HG03039 (cell line): ENCODE measurements around the gene PDZD7.

Experiments
- ATAC-seq: cut with Tn5 transposase; IDR thresholded peaks from one replicate; pipeline ENCODE4 v1.9.1; 2021; ENCODE audit warnings: mild to moderate bottlenecking, moderate library complexity; ENCODE audit not compliant: unreplicated experiment

The PDZD7 gene

DNA sequence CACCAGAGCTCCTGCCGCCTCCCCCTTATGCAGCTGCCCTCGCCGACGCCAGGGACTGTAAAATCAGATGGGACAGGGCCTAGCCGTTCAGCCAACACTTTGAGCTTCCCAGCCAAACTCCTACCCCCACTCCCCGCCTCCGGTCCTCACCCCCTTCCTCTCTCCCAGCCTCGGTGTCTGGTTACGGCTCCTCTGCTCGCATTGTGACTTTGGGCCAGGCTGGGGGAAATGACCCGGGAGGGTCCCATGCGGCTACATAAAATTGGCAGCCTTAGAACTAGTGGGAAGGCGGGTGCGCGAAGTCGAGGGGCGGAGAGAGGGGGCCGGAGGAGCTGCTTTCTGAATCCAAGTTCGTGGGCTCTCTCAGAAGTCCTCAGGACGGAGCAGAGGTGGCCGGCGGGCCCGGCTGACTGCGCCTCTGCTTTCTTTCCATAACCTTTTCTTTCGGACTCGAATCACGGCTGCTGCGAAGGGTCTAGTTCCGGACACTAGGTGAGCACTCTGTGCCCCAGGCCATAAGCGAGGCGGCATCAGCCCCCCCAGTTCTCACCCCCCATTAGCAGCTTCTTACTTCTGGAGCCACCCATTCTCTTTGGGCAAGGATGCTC is 30.8 kb upstream of the PDZD7 start, which contains the start of gene KAZALD1:
Gene KAZALD1, plus strand, starts transcription at position 366 of the 608 bp plus-strand sequence. CDS start 604 bp downstream, outside the sequence.
- no peak for ATAC-seq

- ATAC-seq, result peak; percentile 50
These were observed 30.2 kb upstream of the PDZD7 start for GRCh38 chr10:101060951-101061623.

DNA sequence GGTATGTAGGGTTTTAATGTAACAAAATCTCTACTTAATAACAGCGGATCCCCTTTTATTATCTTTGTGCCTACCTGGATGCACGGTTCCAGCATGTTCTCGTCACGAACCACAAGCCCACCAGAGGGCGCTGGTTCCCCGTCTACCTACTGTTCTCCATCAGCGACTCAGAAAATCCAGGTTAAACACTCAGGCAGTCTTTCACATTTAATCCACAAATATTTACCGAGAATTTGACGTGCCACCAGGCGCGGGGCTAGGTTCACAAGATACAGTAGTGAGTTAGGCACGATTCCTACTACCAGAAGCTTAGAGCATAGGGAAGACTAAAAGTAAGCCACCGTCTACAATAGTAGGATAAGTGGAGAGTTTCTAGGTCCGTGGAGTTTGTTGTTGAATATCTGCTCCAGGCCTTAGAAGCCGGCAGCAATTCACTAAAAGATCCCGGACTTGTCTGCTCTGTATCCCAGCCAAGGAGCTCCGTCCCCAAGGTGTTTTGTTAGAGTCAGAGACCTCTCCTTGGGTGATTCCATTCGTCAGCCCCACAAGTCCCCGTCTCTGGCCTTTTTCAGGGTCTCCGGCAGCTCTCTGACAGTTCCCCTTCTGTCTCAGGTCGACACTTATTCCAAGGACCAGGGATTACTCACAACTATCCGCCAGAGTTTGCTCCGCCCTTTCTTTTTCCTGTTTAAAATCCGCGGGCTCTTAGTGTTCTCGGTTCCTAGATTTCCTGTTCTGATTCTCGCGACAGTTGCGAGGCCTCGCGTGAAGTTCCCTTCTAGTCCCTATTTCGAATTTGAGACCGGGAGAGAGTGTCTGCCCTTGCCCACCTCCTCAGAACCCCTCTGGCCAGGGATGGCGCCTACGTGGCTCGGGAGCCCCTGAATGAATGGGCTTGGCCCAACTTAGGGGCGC is 29.4 kb upstream of the PDZD7 start:
- peak; percentile 34 for ATAC-seq

DNA sequence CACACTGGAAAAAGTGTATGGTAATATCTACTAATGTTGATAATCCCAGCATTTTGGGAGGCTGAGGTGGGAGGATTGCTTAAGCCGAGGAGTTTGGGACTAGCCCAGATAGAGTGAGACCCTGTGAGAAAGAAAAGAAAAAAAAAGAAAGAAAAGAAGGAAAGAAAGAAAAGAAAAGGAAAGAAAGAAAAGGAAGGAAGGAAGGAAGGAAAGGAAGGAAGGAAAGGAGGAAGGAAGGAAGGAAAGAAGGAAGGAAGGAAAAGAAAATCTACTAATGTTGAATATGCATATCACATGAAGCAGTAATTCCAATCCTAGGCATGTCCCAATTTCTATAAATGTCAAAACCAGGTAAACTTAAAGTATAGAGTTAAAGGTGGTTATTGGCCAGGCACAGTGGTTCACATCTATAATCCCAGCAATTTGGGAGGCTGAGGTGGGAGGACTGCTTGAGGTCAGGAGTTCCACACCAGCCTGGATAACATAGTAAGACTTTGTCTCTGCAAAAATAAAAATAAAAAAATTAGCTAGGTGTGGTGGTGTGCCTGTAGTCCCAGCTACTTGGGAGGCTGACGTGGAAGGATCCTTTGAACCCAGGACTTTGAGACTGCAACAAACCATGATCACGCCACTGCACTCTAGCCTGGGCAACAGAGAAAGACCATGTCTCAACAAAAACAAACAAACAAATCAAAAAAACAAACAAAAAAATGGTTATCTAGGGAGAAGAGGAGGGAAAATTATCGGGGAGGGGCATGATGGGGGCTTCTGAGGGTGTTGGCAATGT is 25.6 kb upstream of the PDZD7 start:
- ATAC-seq, result no peak

DNA sequence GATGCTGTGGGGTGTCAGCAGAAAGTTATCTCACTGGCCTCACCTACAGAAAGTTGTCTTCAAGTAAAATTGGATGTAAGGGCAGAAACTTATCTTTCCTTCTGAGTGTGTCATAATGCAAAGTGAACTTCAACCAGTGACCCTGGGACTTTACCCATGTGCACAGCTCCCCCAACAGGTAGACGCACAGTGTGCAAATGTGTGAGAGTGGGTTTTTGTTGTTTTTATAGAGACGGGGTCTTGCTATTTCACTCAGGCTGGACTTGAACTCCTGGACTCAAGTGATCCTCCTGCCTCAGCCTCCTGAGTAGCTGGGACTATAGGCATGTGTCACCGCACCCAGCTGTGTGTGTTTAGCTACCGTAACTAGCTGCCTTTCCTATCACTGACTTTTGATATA is 24.5 kb upstream of the PDZD7 start:
- no peak for ATAC-seq

DNA sequence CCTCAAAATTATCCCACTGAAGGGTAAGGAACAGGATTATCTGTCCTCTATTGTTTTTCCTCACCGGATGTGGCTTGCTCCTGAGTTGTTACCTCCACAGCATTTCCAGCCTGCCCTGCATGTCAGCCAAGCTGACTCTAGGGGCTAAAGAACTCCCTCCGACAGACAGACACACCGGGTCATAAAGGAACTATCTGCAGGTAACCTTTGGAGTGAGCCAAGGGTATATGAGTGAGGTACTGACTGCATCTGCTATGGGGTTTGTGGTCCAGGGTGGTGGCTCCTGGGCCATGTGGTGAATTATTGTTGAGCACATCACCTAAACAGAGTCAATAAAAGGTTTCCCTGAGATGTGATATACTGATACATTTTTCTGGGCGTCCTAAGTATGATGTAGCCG is 23.9 kb upstream of the PDZD7 start:
- ATAC-seq, result no peak

DNA sequence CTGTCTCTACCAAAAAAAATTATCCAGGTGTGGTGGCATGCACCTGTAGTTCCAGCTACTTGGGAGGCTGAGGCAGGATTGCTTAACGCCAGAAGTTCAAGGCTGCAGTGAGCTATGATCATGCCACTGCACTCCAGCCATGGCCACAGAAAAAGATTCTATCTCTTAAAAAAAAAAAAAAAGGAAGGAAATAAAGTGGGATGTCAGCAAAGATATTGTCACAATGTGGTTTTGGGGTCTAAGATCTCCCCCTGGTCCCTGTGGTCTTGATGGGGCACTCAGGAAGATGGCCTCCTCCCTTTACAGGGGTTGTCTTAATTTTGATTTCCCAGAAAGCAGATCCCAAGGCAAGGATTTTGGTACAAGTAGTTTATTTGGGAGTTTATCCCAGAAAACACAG is 23.4 kb upstream of the PDZD7 start:
- ATAC-seq, result no peak

DNA sequence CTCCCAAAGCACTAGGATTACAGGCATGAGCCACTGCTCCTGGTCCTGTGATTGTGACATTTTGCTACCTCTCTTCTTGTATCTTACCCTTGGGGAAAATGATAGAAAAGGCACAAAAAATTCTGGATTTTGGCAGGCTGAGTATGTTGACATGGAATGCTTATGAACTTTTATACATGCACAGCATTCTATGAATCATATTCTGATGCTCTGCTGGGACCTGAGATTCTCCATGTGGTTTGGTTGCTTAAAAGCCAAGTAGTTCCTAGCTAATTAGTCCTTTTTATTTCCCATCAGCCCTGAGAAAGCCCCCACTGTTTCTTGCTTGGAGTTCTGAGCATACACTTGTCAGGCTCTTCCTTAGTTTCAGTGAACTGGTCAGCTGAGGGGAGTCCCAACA is 22.6 kb upstream of the PDZD7 start:
- ATAC-seq, result no peak

DNA sequence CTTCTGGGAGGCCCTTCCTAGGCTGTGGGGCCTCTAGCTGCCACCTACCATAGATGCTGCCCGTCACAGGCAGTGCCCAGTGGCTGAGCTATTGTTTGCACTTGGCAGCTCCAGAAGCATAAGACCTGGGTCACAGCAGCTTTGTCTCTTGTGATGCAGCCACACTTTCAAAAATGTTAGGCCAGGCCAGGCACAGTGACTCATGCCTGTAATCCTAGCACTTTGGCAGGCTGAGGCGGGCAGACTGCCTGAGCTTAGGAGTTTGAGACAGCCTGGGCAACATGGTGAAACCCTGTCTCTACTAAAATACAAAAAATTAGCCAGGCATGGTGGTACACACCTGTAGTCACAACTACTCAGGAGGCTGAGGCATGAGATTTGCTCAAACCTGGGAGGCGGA is 21.4 kb upstream of the PDZD7 start:
- ATAC-seq, result no peak

- ATAC-seq, result no peak
These were observed 19.5 kb upstream of the PDZD7 start for GRCh38 chr10:101050208-101051069.

GRCh38 chr10:101047961-101048892 is 17.3 kb upstream of the PDZD7 start:
- ATAC-seq, result no peak

GRCh38 chr10:101047268-101047667 is 16.3 kb upstream of the PDZD7 start:
- no peak for ATAC-seq

DNA sequence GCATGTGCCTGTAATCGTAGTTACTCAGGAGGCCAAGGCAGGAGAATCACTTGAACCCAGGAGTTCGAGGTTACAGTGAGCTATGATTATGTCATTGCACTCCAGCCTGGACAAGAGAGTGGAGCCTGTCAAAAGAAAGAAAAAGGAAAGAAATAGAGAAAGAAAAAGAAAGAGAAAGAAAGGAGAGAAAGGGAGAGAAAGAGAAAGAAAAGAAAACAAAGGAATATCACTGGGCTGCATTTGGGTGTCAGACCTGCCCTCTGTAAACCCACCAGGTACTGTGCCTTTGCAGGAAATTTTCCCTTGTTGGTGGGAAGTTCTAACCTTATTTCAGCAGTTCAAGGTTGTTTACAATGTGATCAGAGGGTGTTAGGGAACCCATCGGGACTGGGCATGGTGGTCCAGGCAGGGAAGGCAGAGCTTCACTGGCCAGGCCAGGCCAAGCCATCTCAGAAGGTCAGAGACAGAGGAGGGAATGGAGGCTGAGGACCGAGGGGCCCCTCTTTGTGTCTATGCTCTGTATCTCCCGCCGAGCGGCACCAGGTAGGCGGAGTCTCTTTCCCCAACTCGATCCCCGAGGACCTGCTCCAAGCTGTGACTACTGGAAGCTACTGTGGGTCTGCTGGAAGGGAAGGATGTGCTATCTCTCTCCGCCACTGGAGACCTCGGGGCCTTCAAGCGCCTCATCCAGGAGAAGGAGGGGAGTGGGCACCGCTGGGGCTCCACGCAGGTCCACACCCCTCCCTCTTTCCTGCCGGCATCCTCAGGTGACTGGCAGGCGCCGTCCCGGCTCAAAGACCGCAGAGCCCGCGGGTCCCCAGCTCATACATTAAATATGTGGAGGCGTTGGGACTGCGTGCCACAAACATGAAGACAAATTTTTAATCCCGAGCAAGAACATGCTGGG is 15.7 kb upstream of the PDZD7 start:
- ATAC-seq, result no peak

GRCh38 chr10:101044117-101044516 is 13.2 kb upstream of the PDZD7 start:
- no peak for ATAC-seq

- no peak for ATAC-seq
These were observed 12.4 kb upstream of the PDZD7 start for GRCh38 chr10:101043363-101043707.

DNA sequence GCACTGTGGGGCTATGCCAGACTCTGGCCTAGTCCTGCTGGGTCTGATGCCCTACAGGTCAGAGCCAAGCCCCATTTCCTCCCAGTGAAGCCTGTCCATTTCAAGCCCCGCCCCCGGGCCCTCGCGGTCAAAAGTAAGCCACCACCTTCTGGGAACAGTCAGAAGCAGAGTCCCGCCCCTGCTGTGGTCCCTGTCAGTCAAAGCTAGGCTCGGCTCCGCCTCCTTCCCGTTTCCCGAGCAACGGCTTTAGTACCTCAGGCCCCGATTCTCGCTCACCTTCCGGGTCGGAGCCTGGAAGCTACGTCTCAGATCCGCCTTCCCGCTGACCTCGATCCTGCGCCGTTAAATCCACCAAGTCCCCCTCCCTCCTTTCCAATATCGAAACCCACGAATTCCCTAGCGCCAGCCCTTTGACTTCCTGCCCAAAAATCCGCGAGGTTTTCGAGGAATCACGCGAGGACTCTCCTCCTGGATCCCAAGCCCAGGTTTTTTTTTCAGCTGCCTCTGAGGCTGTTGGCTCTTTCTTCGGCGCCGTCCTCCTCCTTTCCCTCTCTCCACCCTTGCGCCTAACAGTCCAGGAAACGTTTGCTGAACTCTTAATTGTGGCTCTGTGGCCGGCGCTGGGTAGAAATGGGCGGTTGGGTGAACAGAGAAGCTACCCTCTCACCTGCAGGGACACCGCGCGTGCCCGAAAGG is 11.9 kb upstream of the PDZD7 start:
- peak; percentile 94 for ATAC-seq

GRCh38 chr10:101042118-101042517 is 11.2 kb upstream of the PDZD7 start:
- ATAC-seq, result no peak
